AG04449 (cell line): Measurements from ENCODE around the gene CCL4.

ENCODE experiments used
- CTCF ChIA-PET: fragments of 350-600 bp; formaldehyde crosslinking; extraction: SDS; loops from one replicate; lab custom pipeline; 2021; ENCODE audit warnings: antibody characterized with exemption; lab: Yijun Ruan, JAX
- POLR2A ChIA-PET: fragments of 400-600, 350-600 bp; formaldehyde crosslinking; extraction: SDS; loops from one replicate; lab custom pipeline; 2020; ENCODE audit warnings: antibody characterized with exemption, inconsistent platforms; lab: Yijun Ruan, JAX
- DNase-seq: peaks from one replicate; pipeline ENCODE4 v3.0.0-alpha.2; 2010; ENCODE audit warnings: low read depth, low spot score
- H3K4me3 ChIP-seq: 2 replicates; pipeline ENCODE4 v1.5.1; 2011; ENCODE audit warnings: low read depth, mild to moderate bottlenecking, control low read depth, low read length
- TF ChIP-seq, protein P1 (sequence below): IDR thresholded peaks from one replicate; pipeline ENCODE4 v1.5.1; 2011; ENCODE audit warnings: mild to moderate bottlenecking, moderate library complexity, low read length, control low read depth, inconsistent platforms; ENCODE audit not compliant: insufficient read depth; ENCODE audit errors: missing control alignments

CCL4 gene

DNA sequence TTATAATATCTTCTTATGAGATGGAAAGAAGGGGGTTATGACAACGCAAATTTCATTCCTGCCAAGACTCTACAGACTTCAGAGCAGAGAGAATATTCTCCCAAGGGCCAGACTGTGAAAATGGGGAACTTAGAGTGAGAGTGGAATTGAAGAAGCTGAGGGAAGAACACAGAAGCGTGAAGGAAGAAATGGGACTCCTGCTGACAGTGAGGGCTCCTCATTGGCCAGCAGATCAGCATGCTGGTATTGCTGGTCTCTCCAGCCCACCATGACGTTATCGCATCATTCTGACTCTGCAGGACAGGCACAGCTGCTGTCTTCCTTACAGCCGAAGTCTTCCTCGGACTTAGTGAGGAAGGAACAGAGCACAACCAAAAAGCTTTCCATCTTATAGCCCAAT, 24.3 kb downstream of the CCL4 start:
- no peak overlapping the region for H3K4me3 ChIP-seq
- DNase-seq: no peak
- ChIA-PET POLR2A (no interaction called here), CTCF (interaction anchor here (1.3 to 2.2 kb wide), 2 partner anchors 18 to 21 kb away, joined by 7 to 11 read pairs; no protein-coding TSS in a partner anchor)
- TF ChIP-seq, protein P1, sequence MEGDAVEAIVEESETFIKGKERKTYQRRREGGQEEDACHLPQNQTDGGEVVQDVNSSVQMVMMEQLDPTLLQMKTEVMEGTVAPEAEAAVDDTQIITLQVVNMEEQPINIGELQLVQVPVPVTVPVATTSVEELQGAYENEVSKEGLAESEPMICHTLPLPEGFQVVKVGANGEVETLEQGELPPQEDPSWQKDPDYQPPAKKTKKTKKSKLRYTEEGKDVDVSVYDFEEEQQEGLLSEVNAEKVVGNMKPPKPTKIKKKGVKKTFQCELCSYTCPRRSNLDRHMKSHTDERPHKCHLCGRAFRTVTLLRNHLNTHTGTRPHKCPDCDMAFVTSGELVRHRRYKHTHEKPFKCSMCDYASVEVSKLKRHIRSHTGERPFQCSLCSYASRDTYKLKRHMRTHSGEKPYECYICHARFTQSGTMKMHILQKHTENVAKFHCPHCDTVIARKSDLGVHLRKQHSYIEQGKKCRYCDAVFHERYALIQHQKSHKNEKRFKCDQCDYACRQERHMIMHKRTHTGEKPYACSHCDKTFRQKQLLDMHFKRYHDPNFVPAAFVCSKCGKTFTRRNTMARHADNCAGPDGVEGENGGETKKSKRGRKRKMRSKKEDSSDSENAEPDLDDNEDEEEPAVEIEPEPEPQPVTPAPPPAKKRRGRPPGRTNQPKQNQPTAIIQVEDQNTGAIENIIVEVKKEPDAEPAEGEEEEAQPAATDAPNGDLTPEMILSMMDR: no peak

- POLR2A ChIA-PET: interaction anchor here (0.6 kb wide), 1 partner anchor 696 kb away, joined by 4 read pairs; the partner anchor contains the start of gene SLFN12
- CTCF ChIA-PET: interaction anchor here (1.3 to 2.2 kb wide), 2 partner anchors 18 to 20 kb away, joined by 7 to 11 read pairs; no protein-coding TSS in a partner anchor
- peak; percentile 10 for DNase-seq
- TF ChIP-seq, protein P1: no peak
- no peak overlapping the region for H3K4me3 ChIP-seq
Observed at GRCh38 chr17:36128411-36128978, 24.9 kb downstream of the CCL4 start.

DNA sequence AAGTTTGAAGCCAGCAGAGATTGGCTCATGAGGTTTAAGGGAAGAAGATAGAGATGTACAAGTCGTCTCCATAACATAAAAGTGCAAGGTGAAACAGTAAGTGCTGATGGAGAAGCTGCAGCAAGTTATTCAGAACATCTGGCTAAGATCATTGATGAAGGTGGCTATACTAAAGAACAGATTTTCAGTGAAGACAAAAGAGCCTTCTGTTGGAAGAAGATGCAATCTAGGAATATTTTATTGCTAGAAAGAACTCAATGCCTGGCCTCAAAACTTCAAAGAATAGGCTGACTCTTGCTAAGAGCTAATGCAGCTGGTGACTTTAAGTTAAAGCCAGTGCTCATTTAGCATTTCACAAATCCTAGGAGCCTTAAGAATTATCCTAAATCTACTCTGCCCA, 26.0 kb downstream of the CCL4 start:
- no peak for DNase-seq
- TF ChIP-seq, protein P1: no peak
- CTCF ChIA-PET: interaction anchor here (1.0 to 2.2 kb wide), 2 partner anchors 19 to 53 kb away, joined by 4 to 11 read pairs; no protein-coding TSS in a partner anchor
- no peak overlapping the region for H3K4me3 ChIP-seq
- POLR2A ChIA-PET: no interaction called here

DNA sequence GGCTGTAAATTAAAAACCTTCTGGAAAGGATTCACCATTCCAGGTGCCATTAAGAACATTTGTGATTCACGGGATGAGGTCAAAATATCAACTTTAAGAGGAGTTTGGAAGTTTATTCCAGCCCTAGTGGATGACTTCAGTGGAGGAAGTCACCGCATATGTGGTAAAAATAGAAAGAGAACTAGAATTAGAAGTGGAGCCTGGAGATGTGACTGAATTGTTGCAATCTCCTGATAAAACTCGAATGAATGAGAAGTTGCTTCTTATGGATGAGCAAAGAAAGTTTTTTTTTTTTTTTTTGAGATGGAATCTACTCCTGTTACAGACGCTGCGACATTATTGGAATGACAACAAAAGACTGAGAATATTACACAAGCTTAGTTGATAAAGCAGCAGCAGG, 26.7 kb downstream of the CCL4 start:
- ChIA-PET CTCF (interaction anchor here (2.2 kb wide), 1 partner anchor 19 kb away, joined by 11 read pairs; no protein-coding TSS in a partner anchor), POLR2A (no interaction called here)
- TF ChIP-seq, protein P1: no peak
- no peak overlapping the region for H3K4me3 ChIP-seq
- DNase-seq: no peak

DNA sequence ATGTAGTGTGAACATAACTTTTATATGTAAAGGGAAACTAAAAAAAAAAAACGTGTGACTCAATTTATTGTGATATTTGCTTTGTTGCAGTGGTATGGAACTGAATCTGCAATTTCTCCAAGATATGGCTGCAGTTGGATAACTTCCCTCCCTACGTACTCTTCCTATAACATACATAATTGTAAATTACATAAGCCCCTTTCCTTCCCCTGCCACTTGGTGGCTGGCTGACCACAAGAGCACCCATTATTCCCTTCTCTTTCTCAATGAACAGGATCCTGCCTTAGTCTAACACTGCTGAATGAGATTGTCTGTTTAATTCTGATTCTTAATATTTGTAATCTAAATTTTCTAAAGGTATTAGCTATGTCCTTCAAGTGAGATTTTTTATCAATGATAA, 27.8 kb downstream of the CCL4 start:
- H3K4me3 ChIP-seq: no peak overlapping the region
- no peak for DNase-seq
- ChIA-PET CTCF (interaction anchor here (6.6 kb wide), 1 partner anchor 16 kb away, joined by 79 read pairs; no protein-coding TSS in a partner anchor), POLR2A (no interaction called here)
- TF ChIP-seq, protein P1: no peak

- H3K4me3 ChIP-seq: no peak overlapping the region
- ChIA-PET POLR2A (no interaction called here), CTCF (interaction anchor here (1.2 to 6.6 kb wide), 2 partner anchors 8 to 16 kb away, joined by 3 to 79 read pairs; no protein-coding TSS in a partner anchor)
- TF ChIP-seq, protein P1: no peak
- no peak for DNase-seq
Observed at GRCh38 chr17:36131931-36132330, 28.3 kb downstream of the CCL4 start.
